ENCODE data around the gene TACC2. TPM values are rescaled to one million over a fixed set of nuclear protein-coding genes. Genes with fewer than 3 reads are reported as not detected.
A peak's percentile ranks its signal among the peaks of the same experiment; 100 is the strongest.

TACC2 gene
- total and polyA plus RNA-seq, 12 donors = 68.1 to 451 (median 364) TPM

DNA sequence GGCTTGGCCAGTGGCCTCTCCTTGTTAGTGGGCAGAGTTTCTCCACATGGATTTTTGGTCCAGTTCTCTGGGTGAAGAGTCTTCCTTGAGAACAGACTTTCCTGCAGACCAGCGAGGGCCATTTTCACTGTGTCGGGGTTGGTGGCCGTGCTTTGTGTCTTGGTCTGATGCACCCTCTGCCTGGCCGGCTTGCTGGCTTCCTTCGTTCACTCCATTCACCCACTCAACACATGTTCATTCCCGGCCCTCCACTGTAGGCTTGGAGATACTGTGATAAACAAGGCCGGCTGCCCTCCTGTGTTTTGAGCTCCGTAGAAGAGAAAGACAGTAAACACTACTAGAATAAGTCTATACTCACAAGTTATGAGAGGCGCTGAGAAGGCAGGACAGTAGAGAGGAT is 205.3 kb downstream of the TACC2 start:
- intact Hi-C loops (cut with DNase I) = no loop called here

DNA sequence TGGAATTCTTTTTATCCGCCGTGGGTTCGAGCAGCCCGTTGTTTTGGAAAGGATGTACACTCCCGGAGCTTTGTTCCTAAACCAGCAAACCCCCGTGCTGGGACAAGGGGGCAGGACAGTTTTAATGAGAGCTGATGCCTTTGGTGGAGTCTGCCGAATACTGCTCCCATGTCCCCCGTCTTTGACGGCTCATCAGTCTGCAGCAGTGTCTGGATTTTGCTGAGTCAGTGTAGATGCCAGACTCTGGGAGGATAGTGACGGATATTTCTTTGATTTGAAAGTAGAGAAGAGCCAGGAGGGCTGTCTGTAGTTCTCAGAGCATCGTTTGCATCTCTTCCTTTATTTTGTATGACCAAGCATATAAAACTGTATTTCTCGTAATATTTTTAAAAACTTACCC is 207.3 kb downstream of the TACC2 start:
- Histone ChIP-seq H3K9me3 (no peaks in the 10 kb centered on the region), H3K27me3 (no peaks in the 10 kb centered on the region), H3K4me3 (no peak overlapping the region), H3K27ac (peak overlapping the region in 1 of 10 donors; percentile 15), H3K36me3 (peaks cover 0 to 75% (median 4%) of the 10 kb centered on the region in 9 donors), H3K4me1 (peaks cover 0 to 59% (median 24%) of the 10 kb centered on the region in 9 donors)
- TF ChIP-seq, protein P1, sequence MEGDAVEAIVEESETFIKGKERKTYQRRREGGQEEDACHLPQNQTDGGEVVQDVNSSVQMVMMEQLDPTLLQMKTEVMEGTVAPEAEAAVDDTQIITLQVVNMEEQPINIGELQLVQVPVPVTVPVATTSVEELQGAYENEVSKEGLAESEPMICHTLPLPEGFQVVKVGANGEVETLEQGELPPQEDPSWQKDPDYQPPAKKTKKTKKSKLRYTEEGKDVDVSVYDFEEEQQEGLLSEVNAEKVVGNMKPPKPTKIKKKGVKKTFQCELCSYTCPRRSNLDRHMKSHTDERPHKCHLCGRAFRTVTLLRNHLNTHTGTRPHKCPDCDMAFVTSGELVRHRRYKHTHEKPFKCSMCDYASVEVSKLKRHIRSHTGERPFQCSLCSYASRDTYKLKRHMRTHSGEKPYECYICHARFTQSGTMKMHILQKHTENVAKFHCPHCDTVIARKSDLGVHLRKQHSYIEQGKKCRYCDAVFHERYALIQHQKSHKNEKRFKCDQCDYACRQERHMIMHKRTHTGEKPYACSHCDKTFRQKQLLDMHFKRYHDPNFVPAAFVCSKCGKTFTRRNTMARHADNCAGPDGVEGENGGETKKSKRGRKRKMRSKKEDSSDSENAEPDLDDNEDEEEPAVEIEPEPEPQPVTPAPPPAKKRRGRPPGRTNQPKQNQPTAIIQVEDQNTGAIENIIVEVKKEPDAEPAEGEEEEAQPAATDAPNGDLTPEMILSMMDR (IDR thresholded peaks at IDR 0.05) = no peak
- intact Hi-C loops (cut with DNase I) = loop anchor here in 1 of 10 donors (5.0 kb wide), 1 partner anchor 39 kb away; no protein-coding TSS in a partner anchor
- ATAC-seq = no peak
- WGBS, 2 donors = 69 to 71% methylated on average over 12 of the region's 12 CpGs
- DNase-seq = no peak

More for the DNA sequence above, 205.3 kb downstream of the TACC2 start:
- Histone ChIP-seq H3K4me1 (peaks cover 0 to 65% (median 28%) of the 10 kb centered on the region in 9 donors), H3K27me3 (no peaks in the 10 kb centered on the region), H3K36me3 (peaks cover 0 to 60% (median 4%) of the 10 kb centered on the region in 9 donors), H3K4me3 (no peak overlapping the region), H3K9me3 (no peaks in the 10 kb centered on the region), H3K27ac (no peak overlapping the region)
- TF ChIP-seq, protein P1 (IDR thresholded peaks at IDR 0.05) = no peak
- DNase-seq (no peak), ATAC-seq (no peak)
- WGBS, 2 donors = 81 to 87% methylated on average over 9 of the region's 9 CpGs

DNA sequence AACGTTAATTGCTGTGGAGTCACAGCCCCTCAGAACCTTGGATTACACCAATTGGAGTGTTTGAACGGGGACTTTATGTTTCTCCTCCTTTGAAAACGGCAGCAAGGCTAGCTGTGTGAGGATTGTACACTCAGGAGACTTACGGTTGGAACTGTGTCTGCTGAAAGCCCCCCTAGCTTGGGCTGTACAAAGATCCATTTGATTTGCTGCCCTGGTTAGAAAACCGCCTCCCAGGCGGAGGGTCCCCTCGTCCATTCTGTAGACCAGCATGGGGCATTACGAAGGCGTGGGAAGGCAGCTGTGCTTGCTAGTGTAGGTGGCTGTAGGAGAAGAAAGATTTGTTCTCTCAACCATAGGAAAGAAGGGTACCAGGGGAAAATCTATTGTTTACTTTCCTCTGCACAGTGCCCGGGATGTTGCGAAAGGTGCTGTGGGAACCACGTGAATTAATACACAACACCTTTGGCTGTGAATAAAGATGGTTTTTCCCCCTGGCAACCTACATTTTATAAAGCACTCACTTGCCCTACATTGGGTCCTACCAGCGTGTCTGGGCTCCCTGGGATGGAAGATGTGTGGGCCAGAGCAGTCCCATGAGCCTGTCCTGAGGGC is 208.8 kb downstream of the TACC2 start:
- ATAC-seq (no peak), DNase-seq (no peak)

GRCh38 chr10:122198631-122199030 is 209.7 kb downstream of the TACC2 start:
- DNase-seq (no peak), ATAC-seq (peak; percentile 22 to 76 (median 34))
- TF ChIP-seq, protein P1 (IDR thresholded peaks at IDR 0.05) = no peak
- peak overlapping the region in 7 of 10 donors; percentile 9 to 63 (median 53) for H3K27ac ChIP-seq
- H3K4me1 ChIP-seq = peaks cover 0 to 39% (median 15%) of the 10 kb centered on the region in 9 donors
- H3K4me3 ChIP-seq = no peak overlapping the region
- no peaks in the 10 kb centered on the region for H3K27me3 ChIP-seq
- 57 to 78% methylated on average over 12 of the region's 12 CpGs for WGBS, 2 donors
- H3K9me3 ChIP-seq = no peaks in the 10 kb centered on the region
- intact Hi-C loops (cut with DNase I) = loop anchor here in 1 of 10 donors (5.0 kb wide), 1 partner anchor 41 kb away; no protein-coding TSS in a partner anchor
- peaks cover 0 to 72% (median 5%) of the 10 kb centered on the region in 9 donors for H3K36me3 ChIP-seq

More for the DNA sequence above, 208.8 kb downstream of the TACC2 start:
- 90% methylated on average over 13 of the region's 13 CpGs for WGBS, 2 donors
- TF ChIP-seq, protein P1 (IDR thresholded peaks at IDR 0.05) = no peak
- Histone ChIP-seq H3K4me1 (peaks cover 0 to 48% (median 19%) of the 10 kb centered on the region in 9 donors), H3K9me3 (no peaks in the 10 kb centered on the region), H3K4me3 (no peak overlapping the region), H3K27me3 (no peaks in the 10 kb centered on the region), H3K36me3 (peaks cover 0 to 74% (median 5%) of the 10 kb centered on the region in 9 donors), H3K27ac (peak overlapping the region in 3 of 10 donors; percentile 25 to 63 (median 60))
- intact Hi-C loops (cut with DNase I) = loop anchor here in 1 of 10 donors (5.0 kb wide), 1 partner anchor 40 kb away; no protein-coding TSS in a partner anchor
